WERI-Rb-1 (cell line): ENCODE data around the gene NCAM2.

ENCODE experiments used
- DNase-seq: peaks from one replicate; pipeline ENCODE4 v3.0.0-alpha.2; 2020
- H3K27ac ChIP-seq: fragments of 250-450 bp; sonication (Bioruptor Pico); 2 replicates; pipeline ENCODE4 v1.5.1; 2020; ENCODE audit warnings: mild to moderate bottlenecking, moderate library complexity
- H3K27me3 ChIP-seq: fragments of 250-450 bp; sonication (Bioruptor Pico); 2 replicates; pipeline ENCODE4 v1.5.1; 2021; ENCODE audit warnings: mild to moderate bottlenecking, low read depth, moderate library complexity; ENCODE audit not compliant: insufficient read depth, severe bottlenecking
- H3K36me3 ChIP-seq: fragments of 250-450 bp; sonication (Bioruptor Pico); 2 replicates; pipeline ENCODE4 v1.5.1; 2020; ENCODE audit warnings: mild to moderate bottlenecking, moderate library complexity
- H3K4me3 ChIP-seq: 2 replicates; pipeline ENCODE4 v1.5.1; 2011; ENCODE audit warnings: low read depth, mild to moderate bottlenecking, control low read depth, low read length
- H3K9me3 ChIP-seq: fragments of 250-450 bp; sonication (Bioruptor Pico); 2 replicates; pipeline ENCODE4 v1.5.1; 2021; ENCODE audit warnings: mild to moderate bottlenecking, moderate library complexity; ENCODE audit not compliant: severe bottlenecking
- TF ChIP-seq, protein P1 (sequence below): IDR thresholded peaks from 2 replicates; pipeline ENCODE4 v1.5.1; 2011; ENCODE audit warnings: low read depth, mild to moderate bottlenecking, control low read depth, inconsistent platforms, low read length

The NCAM2 gene

DNA sequence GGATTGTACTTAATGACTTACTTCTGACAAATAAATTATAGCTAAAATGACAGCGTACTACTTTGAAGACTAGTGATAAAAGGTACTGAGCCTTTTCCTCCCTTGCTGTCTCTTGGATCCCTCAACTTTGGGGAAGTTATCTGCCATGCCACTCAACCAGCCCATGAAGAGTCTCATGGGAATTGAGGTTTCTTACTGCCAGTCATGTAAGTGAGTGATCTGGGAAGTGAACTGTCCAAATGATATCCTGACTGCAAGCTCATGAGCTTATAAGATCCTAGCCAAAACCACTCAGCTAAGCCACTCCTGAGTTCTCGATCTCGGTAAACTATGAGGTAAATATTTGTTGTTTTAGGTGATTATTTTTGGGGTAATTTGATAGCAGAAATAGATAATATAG is 247.8 kb downstream of the NCAM2 start:
- TF ChIP-seq, protein P1, sequence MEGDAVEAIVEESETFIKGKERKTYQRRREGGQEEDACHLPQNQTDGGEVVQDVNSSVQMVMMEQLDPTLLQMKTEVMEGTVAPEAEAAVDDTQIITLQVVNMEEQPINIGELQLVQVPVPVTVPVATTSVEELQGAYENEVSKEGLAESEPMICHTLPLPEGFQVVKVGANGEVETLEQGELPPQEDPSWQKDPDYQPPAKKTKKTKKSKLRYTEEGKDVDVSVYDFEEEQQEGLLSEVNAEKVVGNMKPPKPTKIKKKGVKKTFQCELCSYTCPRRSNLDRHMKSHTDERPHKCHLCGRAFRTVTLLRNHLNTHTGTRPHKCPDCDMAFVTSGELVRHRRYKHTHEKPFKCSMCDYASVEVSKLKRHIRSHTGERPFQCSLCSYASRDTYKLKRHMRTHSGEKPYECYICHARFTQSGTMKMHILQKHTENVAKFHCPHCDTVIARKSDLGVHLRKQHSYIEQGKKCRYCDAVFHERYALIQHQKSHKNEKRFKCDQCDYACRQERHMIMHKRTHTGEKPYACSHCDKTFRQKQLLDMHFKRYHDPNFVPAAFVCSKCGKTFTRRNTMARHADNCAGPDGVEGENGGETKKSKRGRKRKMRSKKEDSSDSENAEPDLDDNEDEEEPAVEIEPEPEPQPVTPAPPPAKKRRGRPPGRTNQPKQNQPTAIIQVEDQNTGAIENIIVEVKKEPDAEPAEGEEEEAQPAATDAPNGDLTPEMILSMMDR, result no peak
- Histone ChIP-seq H3K4me3 (no peak overlapping the region), H3K36me3 (no peaks in the 10 kb centered on the region), H3K27me3 (no peaks in the 10 kb centered on the region), H3K9me3 (no peaks in the 10 kb centered on the region), H3K27ac (no peak overlapping the region)
- DNase-seq, result no peak

DNA sequence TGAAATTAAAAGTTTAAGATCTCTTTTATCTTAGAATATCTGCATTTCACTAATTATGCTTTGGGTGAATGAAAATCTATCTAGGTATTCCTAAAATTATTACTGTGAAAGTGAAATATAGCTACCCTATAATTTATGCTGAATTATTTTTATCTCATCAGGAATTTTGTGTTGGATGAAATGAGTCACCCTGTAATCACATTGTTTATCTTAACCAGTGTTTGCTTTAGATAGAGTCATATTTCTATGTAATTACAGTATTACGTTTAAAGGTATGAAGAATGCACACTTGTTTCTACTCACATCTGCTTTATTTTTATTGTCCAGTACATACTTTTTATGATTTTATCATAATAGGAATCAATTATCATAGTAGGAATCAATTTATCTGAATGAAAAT is 249.2 kb downstream of the NCAM2 start:
- DNase-seq, result no peak
- Histone ChIP-seq H3K27ac (no peak overlapping the region), H3K36me3 (no peaks in the 10 kb centered on the region), H3K9me3 (no peaks in the 10 kb centered on the region), H3K27me3 (no peaks in the 10 kb centered on the region), H3K4me3 (no peak overlapping the region)
- TF ChIP-seq, protein P1, result no peak

DNA sequence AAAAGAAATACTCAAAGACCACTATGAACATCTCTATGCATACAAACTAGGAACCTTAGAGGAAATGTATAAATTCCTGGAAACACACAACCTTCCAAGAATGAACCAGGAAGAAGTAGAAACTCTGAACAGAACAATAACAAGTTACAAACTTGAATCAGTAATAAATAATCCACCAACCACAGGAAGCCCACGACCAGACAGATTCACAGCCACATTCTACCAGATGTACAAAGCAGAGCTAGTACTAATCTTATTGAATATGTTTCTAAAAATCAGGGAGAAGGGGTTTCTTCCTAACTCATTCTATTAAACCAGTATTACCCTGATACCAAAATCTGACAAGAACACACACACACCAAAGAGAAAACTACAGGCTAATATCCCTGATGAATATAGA is 263.8 kb downstream of the NCAM2 start:
- Histone ChIP-seq H3K9me3 (peaks cover 4% of the 10 kb centered on the region), H3K4me3 (no peak overlapping the region), H3K36me3 (no peaks in the 10 kb centered on the region), H3K27ac (no peak overlapping the region), H3K27me3 (no peaks in the 10 kb centered on the region)
- no peak for DNase-seq
- TF ChIP-seq, protein P1, result no peak

DNA sequence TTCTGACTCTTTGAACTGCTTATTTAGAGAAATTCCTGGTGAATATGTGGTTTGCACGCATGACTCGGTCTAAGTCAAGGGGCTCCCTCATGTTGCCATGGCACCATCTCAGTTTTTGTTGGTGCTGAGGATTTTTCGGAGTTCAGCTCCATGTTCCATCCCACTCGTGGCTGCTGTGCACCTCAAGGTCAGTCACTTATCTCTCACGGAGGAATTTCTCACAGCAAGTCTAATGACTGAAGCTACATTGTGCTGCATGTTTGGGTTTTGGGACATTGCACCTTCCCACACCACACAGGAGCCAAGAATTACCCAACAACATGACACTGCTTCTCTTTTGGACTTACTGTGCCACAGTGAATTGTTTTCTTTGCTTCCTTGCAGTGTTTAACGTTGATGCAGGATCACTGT is 269.9 kb downstream of the NCAM2 start:
- no peak overlapping the region for H3K27ac ChIP-seq
- H3K4me3 ChIP-seq, result no peak overlapping the region
- no peaks in the 10 kb centered on the region for H3K9me3 ChIP-seq
- H3K27me3 ChIP-seq, result no peaks in the 10 kb centered on the region
- TF ChIP-seq, protein P1, result no peak
- DNase-seq, result no peak
- no peaks in the 10 kb centered on the region for H3K36me3 ChIP-seq

DNA sequence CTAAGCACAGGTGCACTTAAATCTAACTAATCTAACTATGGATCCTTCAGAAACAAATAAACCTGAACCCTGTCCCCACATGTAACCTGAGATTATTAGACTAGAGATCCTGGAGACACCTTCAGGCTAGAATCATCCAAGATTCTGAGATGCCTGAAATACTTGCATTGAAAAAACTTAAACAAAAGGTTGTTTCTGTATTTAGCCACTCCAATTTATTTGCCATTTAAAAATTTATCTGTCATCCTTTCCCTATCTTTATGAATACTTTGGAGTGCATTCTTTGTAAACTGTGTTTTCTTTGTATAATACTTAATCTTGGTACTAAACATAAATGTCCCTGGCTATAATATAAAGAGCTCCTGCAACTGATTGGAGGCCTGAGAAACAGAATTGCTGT is 270.7 kb downstream of the NCAM2 start:
- TF ChIP-seq, protein P1, result no peak
- Histone ChIP-seq H3K4me3 (no peak overlapping the region), H3K36me3 (no peaks in the 10 kb centered on the region), H3K9me3 (no peaks in the 10 kb centered on the region), H3K27ac (no peak overlapping the region), H3K27me3 (no peaks in the 10 kb centered on the region)
- no peak for DNase-seq

DNA sequence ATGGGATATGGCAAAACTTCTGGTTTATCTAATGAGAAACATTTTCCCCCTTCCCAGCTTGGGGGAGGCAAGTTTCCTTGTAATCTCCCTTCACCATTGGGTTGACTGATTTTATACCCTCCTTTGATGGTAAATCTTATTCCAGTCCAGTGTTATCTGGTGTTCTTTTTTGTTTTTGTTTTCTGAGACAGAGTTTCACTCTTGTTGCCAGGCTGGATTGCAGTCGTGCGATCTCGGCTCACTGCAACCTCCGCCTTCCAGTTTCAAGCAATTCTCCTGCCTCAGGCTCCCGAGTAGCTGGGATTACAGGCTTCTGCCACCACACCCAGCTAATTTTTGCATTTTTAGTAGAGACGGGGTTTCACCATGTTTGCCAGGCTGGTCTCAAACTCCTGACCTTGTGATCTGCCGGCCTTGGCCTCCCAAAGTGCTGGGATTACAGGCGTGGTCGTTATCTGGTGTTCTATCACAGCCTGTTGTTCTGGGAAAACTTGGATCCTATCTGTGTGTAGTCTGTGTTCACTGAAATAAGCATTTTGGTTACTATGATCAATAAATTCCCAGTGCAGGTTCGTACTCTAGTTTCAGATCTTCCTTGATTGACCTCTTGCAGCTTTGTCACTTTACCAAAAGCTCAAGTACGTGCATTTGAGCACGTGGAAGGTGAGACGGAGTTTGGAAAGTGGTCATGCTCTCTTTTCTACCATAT is 281.1 kb downstream of the NCAM2 start:
- H3K27ac ChIP-seq, result no peak overlapping the region
- no peaks in the 10 kb centered on the region for H3K9me3 ChIP-seq
- DNase-seq, result no peak
- TF ChIP-seq, protein P1, result no peak
- no peaks in the 10 kb centered on the region for H3K36me3 ChIP-seq
- no peak overlapping the region for H3K4me3 ChIP-seq
- no peaks in the 10 kb centered on the region for H3K27me3 ChIP-seq
